OCI-LY3 (cell line): ENCODE data around the gene CPAMD8.

Source experiments
- H2AFZ ChIP-seq: fragments of 200-600, 300-600 bp; shearing (Covaris generic); 2 replicates; pipeline ENCODE4 v1.6.0; 2014; ENCODE audit warnings: antibody characterized with exemption, low read depth, low read length
- H3K27ac ChIP-seq: fragments of 200-600, 300-600 bp; sonication (generic); 2 replicates; pipeline ENCODE4 v1.5.1; 2014; ENCODE audit warnings: mild to moderate bottlenecking, low read length, moderate library complexity, mixed read lengths
- H3K27me3 ChIP-seq: fragments of 200-600, 300-600 bp; sonication (generic); 2 replicates; pipeline ENCODE4 v1.6.1; 2014; ENCODE audit warnings: low read depth, low read length, mixed read lengths
- H3K36me3 ChIP-seq: fragments of 200-600, 300-600 bp; sonication (generic); replicated peaks from 2 replicates; pipeline ENCODE3; 2014; ENCODE audit warnings: low read depth, low read length, mixed read lengths
- H3K4me1 ChIP-seq: fragments of 300-600, 200-600 bp; sonication (generic); 2 replicates; pipeline ENCODE4 v1.6.1; 2014; ENCODE audit warnings: low read length, mixed read lengths
- H3K4me2 ChIP-seq: fragments of 200-600, 300-600 bp; sonication (generic); 2 replicates; pipeline ENCODE4 v1.6.1; 2014; ENCODE audit warnings: low read length, mixed read lengths
- H3K4me3 ChIP-seq: fragments of 300-600, 200-600 bp; sonication (generic); 2 replicates; pipeline ENCODE4 v1.5.1; 2014; ENCODE audit warnings: antibody characterized with exemption, mild to moderate bottlenecking, low read length, moderate library complexity
- H3K79me2 ChIP-seq: fragments of 300-600, 200-600 bp; shearing (Covaris generic); 2 replicates; pipeline ENCODE4 v1.6.1; 2014; ENCODE audit warnings: mild to moderate bottlenecking, low read length, mixed read lengths
- H3K9ac ChIP-seq: fragments of 300-600, 200-600 bp; shearing (Covaris generic); 2 replicates; pipeline ENCODE4 v1.6.0; 2014; ENCODE audit warnings: mild to moderate bottlenecking, low read length, moderate library complexity
- H3K9me3 ChIP-seq: fragments of 200-600, 300-600 bp; shearing (Covaris generic); 2 replicates; pipeline ENCODE4 v1.6.1; 2014; ENCODE audit warnings: low read length, mixed read lengths; ENCODE audit not compliant: insufficient read depth
- H4K20me1 ChIP-seq: fragments of 200-600, 300-600 bp; sonication (generic); 2 replicates; pipeline ENCODE4 v1.6.1; 2016; ENCODE audit warnings: low read length, mixed read lengths; ENCODE audit not compliant: insufficient read depth
- EZH2phosphoT487 ChIP-seq: fragments of 200-600 bp; shearing (Covaris generic); IDR thresholded peaks from 2 replicates; pipeline ENCODE4 v1.6.1; 2018; ENCODE audit warnings: antibody characterized with exemption, mixed run types, low read depth
- TF ChIP-seq, protein P1 (sequence below): fragments of 200-600, 300-600 bp; sonication (generic); IDR thresholded peaks from 2 replicates; pipeline ENCODE4 v1.5.1; 2014; ENCODE audit warnings: antibody characterized with exemption, low read length, low read depth

Gene CPAMD8

DNA sequence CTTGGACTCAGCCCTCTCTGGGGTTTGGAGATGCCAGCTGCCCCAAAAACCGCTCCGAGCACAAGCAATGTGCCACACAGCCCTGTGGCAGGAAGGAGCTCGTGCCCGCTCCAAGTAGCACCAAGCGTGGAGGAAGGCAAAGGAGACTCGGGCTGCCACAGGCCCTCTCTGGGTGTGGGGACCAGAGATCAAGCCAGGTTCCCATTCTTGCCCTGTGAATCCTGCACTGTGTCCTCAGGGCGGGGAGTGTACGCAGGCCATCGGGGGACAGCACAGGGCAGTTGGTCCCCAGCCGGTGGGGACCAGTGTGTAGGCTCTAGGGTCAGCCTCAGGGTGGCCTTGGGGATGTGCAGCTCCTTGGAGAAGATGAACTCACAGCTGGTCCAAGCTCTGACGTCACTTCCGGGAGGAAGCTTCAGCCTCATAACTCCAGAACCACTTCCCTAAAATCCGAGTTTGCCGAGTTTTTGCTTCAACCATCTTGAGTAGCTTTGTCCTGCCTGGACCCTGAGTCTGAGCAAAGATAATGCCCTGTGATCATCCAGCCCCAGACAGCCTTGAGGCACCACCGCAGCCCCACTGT, 9.3 kb upstream of the CPAMD8 start:
- H3K4me2 ChIP-seq, result peak overlapping the region; percentile 34; the same call in 1 of the 2 replicates
- no peak for TF ChIP-seq EZH2phosphoT487
- TF ChIP-seq, protein P1, sequence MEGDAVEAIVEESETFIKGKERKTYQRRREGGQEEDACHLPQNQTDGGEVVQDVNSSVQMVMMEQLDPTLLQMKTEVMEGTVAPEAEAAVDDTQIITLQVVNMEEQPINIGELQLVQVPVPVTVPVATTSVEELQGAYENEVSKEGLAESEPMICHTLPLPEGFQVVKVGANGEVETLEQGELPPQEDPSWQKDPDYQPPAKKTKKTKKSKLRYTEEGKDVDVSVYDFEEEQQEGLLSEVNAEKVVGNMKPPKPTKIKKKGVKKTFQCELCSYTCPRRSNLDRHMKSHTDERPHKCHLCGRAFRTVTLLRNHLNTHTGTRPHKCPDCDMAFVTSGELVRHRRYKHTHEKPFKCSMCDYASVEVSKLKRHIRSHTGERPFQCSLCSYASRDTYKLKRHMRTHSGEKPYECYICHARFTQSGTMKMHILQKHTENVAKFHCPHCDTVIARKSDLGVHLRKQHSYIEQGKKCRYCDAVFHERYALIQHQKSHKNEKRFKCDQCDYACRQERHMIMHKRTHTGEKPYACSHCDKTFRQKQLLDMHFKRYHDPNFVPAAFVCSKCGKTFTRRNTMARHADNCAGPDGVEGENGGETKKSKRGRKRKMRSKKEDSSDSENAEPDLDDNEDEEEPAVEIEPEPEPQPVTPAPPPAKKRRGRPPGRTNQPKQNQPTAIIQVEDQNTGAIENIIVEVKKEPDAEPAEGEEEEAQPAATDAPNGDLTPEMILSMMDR, result no peak
- H3K27me3 ChIP-seq, result peaks cover 7% of the 10 kb centered on the region; the same call in 1 of the 2 replicates

GRCh38 chr19:17031741-17032140, 5.1 kb upstream of the CPAMD8 start:
- no peak overlapping the region for H3K4me3 ChIP-seq

More for the DNA sequence above, 9.3 kb upstream of the CPAMD8 start:
- Histone ChIP-seq H3K36me3 (no peaks in the 10 kb centered on the region), H3K27ac (no peak overlapping the region), H3K79me2 (no peaks in the 10 kb centered on the region), H3K4me3 (no peak overlapping the region), H4K20me1 (no peaks in the 10 kb centered on the region), H3K9me3 (no peaks in the 10 kb centered on the region), H3K4me1 (no peaks in the 10 kb centered on the region), H2AFZ (peak overlapping the region; percentile 68), H3K9ac (no peak overlapping the region)

GRCh38 chr19:17027535-17027975, 945 bp upstream of the CPAMD8 start:
- H3K4me1 ChIP-seq, result no peaks in the 10 kb centered on the region
- H4K20me1 ChIP-seq, result no peaks in the 10 kb centered on the region
- no peak overlapping the region for H3K4me2 ChIP-seq
- H3K4me3 ChIP-seq, result no peak overlapping the region
- no peak overlapping the region for H2AFZ ChIP-seq
- H3K27ac ChIP-seq, result no peak overlapping the region
- TF ChIP-seq, protein P1, result no peak
- TF ChIP-seq EZH2phosphoT487, result no peak
- no peaks in the 10 kb centered on the region for H3K79me2 ChIP-seq
- no peaks in the 10 kb centered on the region for H3K36me3 ChIP-seq
- H3K9ac ChIP-seq, result no peak overlapping the region
- H3K9me3 ChIP-seq, result no peaks in the 10 kb centered on the region
- H3K27me3 ChIP-seq, result peaks cover 7% of the 10 kb centered on the region; the same call in 1 of the 2 replicates

More at GRCh38 chr19:17031741-17032140, 5.1 kb upstream of the CPAMD8 start:
- no peaks in the 10 kb centered on the region for H3K79me2 ChIP-seq
- H3K9me3 ChIP-seq, result no peaks in the 10 kb centered on the region
- no peak overlapping the region for H2AFZ ChIP-seq
- no peak overlapping the region for H3K9ac ChIP-seq
- no peaks in the 10 kb centered on the region for H3K36me3 ChIP-seq
- no peaks in the 10 kb centered on the region for H4K20me1 ChIP-seq
- TF ChIP-seq, protein P1, result no peak
- H3K4me2 ChIP-seq, result no peak overlapping the region
- peaks cover 7% of the 10 kb centered on the region; the same call in 1 of the 2 replicates for H3K27me3 ChIP-seq
- no peaks in the 10 kb centered on the region for H3K4me1 ChIP-seq
- no peak overlapping the region for H3K27ac ChIP-seq

DNA sequence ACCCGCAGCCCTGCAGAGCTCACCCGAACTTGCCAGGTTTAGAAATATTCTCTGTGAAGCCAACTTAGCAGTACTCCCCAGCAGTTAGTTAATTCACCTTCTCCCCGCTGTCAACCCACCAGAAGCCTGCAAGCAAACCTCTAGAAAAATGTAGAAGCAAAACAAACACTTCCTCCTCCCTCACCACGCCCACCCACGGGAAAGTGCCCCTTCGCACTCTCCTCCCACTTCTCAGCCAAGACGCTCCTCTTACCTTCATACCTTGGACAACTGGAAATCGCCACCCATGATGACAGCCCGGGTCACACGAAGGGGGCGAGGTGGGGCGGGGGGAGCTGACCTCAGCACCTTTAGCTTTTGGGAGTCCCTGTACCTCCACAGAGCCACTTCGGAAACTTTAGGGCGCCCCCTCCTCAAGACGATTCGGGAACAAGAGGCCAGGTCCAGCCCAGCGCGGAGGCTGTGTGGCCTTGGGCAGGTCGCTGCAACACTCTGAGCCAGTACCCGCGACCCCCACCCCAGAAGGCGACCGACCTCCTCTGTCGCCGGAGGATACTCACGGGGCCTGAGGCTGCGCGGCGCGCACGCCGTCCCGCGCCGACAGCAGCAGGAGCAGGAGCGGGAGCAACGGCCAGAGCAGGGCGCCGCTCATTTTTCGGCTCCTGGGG, 485 bp downstream of the CPAMD8 start:
- no peak for TF ChIP-seq EZH2phosphoT487
- TF ChIP-seq, protein P1, result no peak
- no peaks in the 10 kb centered on the region for H3K36me3 ChIP-seq
- no peak overlapping the region for H2AFZ ChIP-seq
- H3K4me2 ChIP-seq, result no peak overlapping the region
- H3K9ac ChIP-seq, result no peak overlapping the region
- H3K4me3 ChIP-seq, result no peak overlapping the region
- H3K27ac ChIP-seq, result no peak overlapping the region
- H3K79me2 ChIP-seq, result no peaks in the 10 kb centered on the region
- no peaks in the 10 kb centered on the region for H3K4me1 ChIP-seq
- H3K9me3 ChIP-seq, result no peaks in the 10 kb centered on the region
- H4K20me1 ChIP-seq, result no peaks in the 10 kb centered on the region
- H3K27me3 ChIP-seq, result 0 out of 2 replicates have a peak, but pooled peaks cover 4% of the 10 kb centered on the region
